Measurements from ENCODE around the gene KCMF1.
A peak's percentile ranks its signal among the peaks of the same experiment; 100 is the strongest.
"Not testable (repeated sequence)": the region's sequence is repeated elsewhere in the genome, so short reads cannot be mapped to it uniquely, and the experiment has no call there.

Gene KCMF1

GRCh38 chr2:84970868-84971509 is at the start of gene KCMF1:
Gene KCMF1, plus strand, starts transcription at chr2:84971161. Its CDS starts 291 bp downstream, at chr2:84971452.
- DNase-seq (ENCODE audit: low read depth) = peak; percentile 72

GRCh38 chr2:84923009-84923408 is 48.0 kb upstream of the KCMF1 start:
- no peak for DNase-seq (ENCODE audit: low read depth)

- DNase-seq (ENCODE audit: low read depth) = no peak
Observed at GRCh38 chr2:84924173-84925106, 46.5 kb upstream of the KCMF1 start.

GRCh38 chr2:84925336-84925723 is 45.6 kb upstream of the KCMF1 start:
- DNase-seq (ENCODE audit: low read depth) = no peak

- peak; percentile 99 for DNase-seq (ENCODE audit: low read depth)
Observed at GRCh38 chr2:84925724-84926376, 45.1 kb upstream of the KCMF1 start.

GRCh38 chr2:84927275-84927627 is 43.7 kb upstream of the KCMF1 start:
- DNase-seq (ENCODE audit: low read depth) = no peak

GRCh38 chr2:84931384-84931821 is 39.6 kb upstream of the KCMF1 start:
- no peak for DNase-seq (ENCODE audit: low read depth)

- DNase-seq (ENCODE audit: low read depth) = peak; percentile 40
Observed at GRCh38 chr2:84938194-84938879, 32.6 kb upstream of the KCMF1 start.

GRCh38 chr2:84939426-84940087 is 31.4 kb upstream of the KCMF1 start:
- DNase-seq (ENCODE audit: low read depth) = peak; percentile 63

GRCh38 chr2:84940088-84940470 is 30.9 kb upstream of the KCMF1 start:
- no peak for DNase-seq (ENCODE audit: low read depth)

GRCh38 chr2:84940831-84941412 is 30.0 kb upstream of the KCMF1 start:
- DNase-seq (ENCODE audit: low read depth) = no peak

GRCh38 chr2:84942166-84942565 is 28.8 kb upstream of the KCMF1 start:
- no peak for DNase-seq (ENCODE audit: low read depth)

GRCh38 chr2:84942964-84943421 is 28.0 kb upstream of the KCMF1 start:
- no peak for DNase-seq (ENCODE audit: low read depth)

- no peak for DNase-seq (ENCODE audit: low read depth)
Observed at GRCh38 chr2:84944295-84944909, 26.6 kb upstream of the KCMF1 start.

GRCh38 chr2:84945838-84946203 is 25.1 kb upstream of the KCMF1 start:
- DNase-seq (ENCODE audit: low read depth) = not testable (repeated sequence)

- DNase-seq (ENCODE audit: low read depth) = peak; percentile 74
Observed at GRCh38 chr2:84946204-84947009, 24.6 kb upstream of the KCMF1 start.

- no peak for DNase-seq (ENCODE audit: low read depth)
Observed at GRCh38 chr2:84947010-84947593, 23.9 kb upstream of the KCMF1 start.

GRCh38 chr2:84953535-84953934 is 17.4 kb upstream of the KCMF1 start:
- DNase-seq (ENCODE audit: low read depth) = no peak

GRCh38 chr2:84954329-84954728 is 16.6 kb upstream of the KCMF1 start:
- DNase-seq (ENCODE audit: low read depth) = no peak
